Measurements from ENCODE around the gene FGF11. TPM values are rescaled to one million over a fixed set of nuclear protein-coding genes. Genes with fewer than 3 reads are reported as not detected.

Gene FGF11
- total and polyA plus RNA-seq, 2 of the 13 experiments (the other 11 are each of a cell fraction or from before 2014, with no cell fraction given), result 0.20 to 7.6 TPM

GRCh38 chr17:7440113-7440833, 961 bp downstream of the FGF11 start (continued):
- TF ChIP-seq USF2 (IDR thresholded peaks at IDR 0.05; ENCODE audit: low read depth, low read length) (no peak), USF2 (CRISPR knock-in tag; IDR thresholded peaks at IDR 0.05; ENCODE audit: borderline replicate concordance) (peak; percentile 72; the same call in 1 of the 2 replicates), ZNF282 (IDR thresholded peaks at IDR 0.05; ENCODE audit: partially characterized antibody) (no peak), SMAD1 (CRISPR knock-in tag; IDR thresholded peaks at IDR 0.05; ENCODE audit: borderline replicate concordance, low read depth) (no peak), ZNF891 (CRISPR knock-in tag; IDR thresholded peaks at IDR 0.05) (0 out of 2 replicates have a peak, but pooled peaks have one; percentile 62), NONO (IDR thresholded peaks at IDR 0.05) (no peak), NONO (CRISPR knock-in tag; conservative IDR thresholded peaks at IDR 0.05) (peak; percentile 34), TAF1 (CRISPR knock-in tag; IDR thresholded peaks at IDR 0.05) (peak; percentile 10; the same call in 1 of the 2 replicates), PRDM10 (CRISPR knock-in tag; IDR thresholded peaks at IDR 0.05; ENCODE audit: low read depth) (peak; percentile 98), EED (CRISPR knock-in tag; IDR thresholded peaks at IDR 0.05) (0 out of 2 replicates have a peak, but pooled peaks have one; percentile 33), SAP130 (CRISPR knock-in tag; IDR thresholded peaks at IDR 0.05; ENCODE audit: low read depth) (peak; percentile 34), ZFX (CRISPR knock-in tag; IDR thresholded peaks at IDR 0.05; ENCODE audit: low read depth) (peak; percentile 34), THAP9 (CRISPR knock-in tag; IDR thresholded peaks at IDR 0.05; ENCODE audit: borderline replicate concordance) (peak; percentile 45; the same call in 1 of the 2 replicates), AKNA (CRISPR knock-in tag; IDR thresholded peaks at IDR 0.05; ENCODE audit: borderline replicate concordance) (no peak), TGIF2 (CRISPR knock-in tag; IDR thresholded peaks at IDR 0.05) (no peak)

Measured in HepG2 (cell line).